B cell (primary cell): ENCODE data around the gene CYP26A1. TPM values are rescaled to one million over a fixed set of nuclear protein-coding genes. Genes with fewer than 3 reads are reported as not detected.

Experiments
- ATAC-seq: fragments of 200-7000 bp; cut with Tn5 transposase; one replicate; pipeline ENCODE4 v1.10.0; 2021; ENCODE audit warnings: low read depth, mild to moderate bottlenecking, moderate number of reproducible peaks, moderate library complexity
- CTCF ChIA-PET: fragments of 350-600 bp; sonication (Branson Sonifier 250); formaldehyde crosslinking; loops from one replicate; lab custom pipeline; 2021; ENCODE audit warnings: antibody characterized with exemption, inconsistent platforms; lab: Charles Lee
- POLR2A ChIA-PET: fragments of 350-600 bp; sonication (Branson Sonifier 250); formaldehyde crosslinking; loops from one replicate; lab custom pipeline; 2021; ENCODE audit warnings: antibody characterized with exemption; lab: Charles Lee
- DNase-seq: peaks from one replicate; pipeline ENCODE4 v3.0.0; 2013
- H2AFZ ChIP-seq: 2 replicates; pipeline ENCODE4 v1.6.1; 2012; ENCODE audit warnings: mild to moderate bottlenecking, low read depth, low read length; ENCODE audit not compliant: insufficient read depth, poor library complexity, severe bottlenecking
- H3K27ac ChIP-seq, 2 donors: 1 replicate in 1 of 2; 2 replicates in 1 of 2; pipeline ENCODE4 v1.5.1; 2012 to 2013; ENCODE audit warnings: low read length in 2 of 2, mild to moderate bottlenecking in 2 of 2, moderate library complexity in 1 of 2
- H3K27me3 ChIP-seq, 4 experiments: fragments of 200-600 bp in 1 of 4; sonication (generic) in 1 of 4; replicated peaks in 1 of 4; 1 replicate in 2 of 4; 2 replicates in 2 of 4; pipeline versions ENCODE4 v1.6.1 to v1.7.0; 2013 to 2016; ENCODE audit warnings: low read length in 3 of 4, mild to moderate bottlenecking in 2 of 4, mixed read lengths in 1 of 4, moderate library complexity in 1 of 4; ENCODE audit not compliant: insufficient read depth in 4 of 4, control insufficient read depth in 3 of 4; ENCODE audit errors: control extremely low read depth in 1 of 4
- H3K36me3 ChIP-seq, 2 experiments: replicated peaks in 1 of 2; 1 replicate in 1 of 2; 2 replicates in 1 of 2; pipeline versions ENCODE4 v1.6.1 to v1.7.1; 2013; ENCODE audit warnings: low read length in 1 of 2; ENCODE audit not compliant: insufficient read depth in 2 of 2, control insufficient read depth in 1 of 2; ENCODE audit errors: control extremely low read depth in 1 of 2, extremely low read depth in 1 of 2
- H3K4me1 ChIP-seq, 2 donors: fragments of 200-600 bp in 1 of 2; sonication (generic) in 1 of 2; 1 replicate in 1 of 2; 2 replicates in 1 of 2; pipeline versions ENCODE4 v1.5.1 to v1.6.1; 2013 to 2017; ENCODE audit warnings: low read length in 2 of 2; ENCODE audit not compliant: control insufficient read depth in 2 of 2, insufficient read depth in 2 of 2
- H3K4me2 ChIP-seq: replicated peaks from 2 replicates; pipeline ENCODE3; 2012; ENCODE audit warnings: mild to moderate bottlenecking, low read depth, low read length; ENCODE audit not compliant: poor library complexity, severe bottlenecking
- H3K4me3 ChIP-seq, 5 experiments: fragments of 200-600 bp in 1 of 5; sonication (generic) in 1 of 5; 1 replicate in 3 of 5; 2 replicates in 2 of 5; pipeline versions ENCODE4 v1.5.1 to v1.7.0; 2011 to 2016; ENCODE audit warnings: low read length in 4 of 5, mild to moderate bottlenecking in 4 of 5, low read depth in 2 of 5, control low read depth in 1 of 5, moderate library complexity in 1 of 5; ENCODE audit not compliant: insufficient read depth in 1 of 5; ENCODE audit errors: control extremely low read depth in 1 of 5, extremely low read depth in 1 of 5
- H3K79me2 ChIP-seq: fragments of 200-600 bp; sonication (generic); one replicate; pipeline ENCODE4 v1.6.0; 2016; ENCODE audit warnings: low read length; ENCODE audit not compliant: control insufficient read depth, insufficient read depth
- H3K9ac ChIP-seq: fragments of 200-600 bp; sonication (generic); 2 replicates; pipeline ENCODE4 v1.6.1; 2017; ENCODE audit warnings: mild to moderate bottlenecking, low read length, moderate library complexity
- H3K9me3 ChIP-seq, 3 donors: one replicate each; pipeline versions ENCODE4 v1.6.1 to v1.7.1; 2013; ENCODE audit warnings: low read length in 2 of 3; ENCODE audit not compliant: control insufficient read depth in 2 of 3, insufficient read depth in 1 of 3; ENCODE audit errors: control extremely low read depth in 1 of 3
- H4K20me1 ChIP-seq: 2 replicates; pipeline ENCODE4 v1.6.0; 2012; ENCODE audit warnings: mild to moderate bottlenecking, low read length; ENCODE audit not compliant: insufficient read depth, control insufficient read depth, poor library complexity, severe bottlenecking
- H3K27ac Mint-ChIP-seq: one replicate; pipeline ENCODE4 v1.8.0; 2021; ENCODE audit warnings: mixed read lengths
- H3K27me3 Mint-ChIP-seq: one replicate; pipeline ENCODE4 v1.8.0; 2021; ENCODE audit warnings: mixed read lengths
- H3K4me1 Mint-ChIP-seq: one replicate; pipeline ENCODE4 v1.8.0; 2021; ENCODE audit warnings: mixed read lengths
- H3K4me3 Mint-ChIP-seq: one replicate; pipeline ENCODE4 v1.8.0; 2021; ENCODE audit warnings: mixed read lengths
- H3K9me3 Mint-ChIP-seq: one replicate; pipeline ENCODE4 v1.8.0; 2022; ENCODE audit warnings: mixed read lengths; ENCODE audit not compliant: insufficient read depth
- CTCF ChIP-seq: fragments of 200-600 bp; IDR thresholded peaks from one replicate; pipeline ENCODE4 v1.8.0; 2022; ENCODE audit warnings: antibody characterized with exemption, mild to moderate bottlenecking
- EZH2 ChIP-seq: IDR thresholded peaks from 2 replicates; pipeline ENCODE4 v1.6.1; 2012; ENCODE audit warnings: borderline replicate concordance, low read depth, mild to moderate bottlenecking, moderate library complexity, low read length; ENCODE audit not compliant: insufficient read depth, poor library complexity, severe bottlenecking
- WGBS: methylation state at CpG from one replicate; pipeline ENCODE4 v1.1.5; 2013; ENCODE audit warnings: missing lambda C conversion rate; ENCODE audit not compliant: insufficient coverage; 5-methylcytosine and 5-hydroxymethylcytosine counted together
- intact Hi-C: fragments of 100-400 bp; cut with micrococcal nuclease; formaldehyde crosslinking; loops from one replicate; pipeline ENCODE4 v1.10.0; 2022
- polyA plus RNA-seq: library from polyadenylated mRNA; depleted of rRNA; stranded (reverse); fragments of >200 nt; gene quantifications from 2 replicates; pipeline ENCODE4 v1.2.3, GENCODE V29; 2012
- total RNA-seq, 2 donors: library from RNA; stranded (reverse); fragments of 120-200 nt in 1 of 2; gene quantifications; 1 replicate in 1 of 2; 2 replicates in 1 of 2; pipeline versions ENCODE4 v1.2.3 to v1.2.4, GENCODE V29; 2013 to 2022

CYP26A1 gene
- total and polyA plus RNA-seq, 2 donors (not counting 1 experiment from before 2014, with no cell fraction given) = not detected

GRCh38 chr10:93028883-93029282 is 44.8 kb upstream of the CYP26A1 start:
- Histone ChIP-seq H3K27me3 (no peaks in the 10 kb centered on the region), H4K20me1 (no peaks in the 10 kb centered on the region), H3K79me2 (no peaks in the 10 kb centered on the region), H3K9ac (no peak overlapping the region), H3K4me2 (no peak overlapping the region), H3K36me3 (peaks cover 4 to 6% of the 10 kb centered on the region in 2 experiments), H3K4me1 (no peaks in the 10 kb centered on the region), H3K4me3 (no peak overlapping the region), H2AFZ (no peak overlapping the region), H3K27ac (no peak overlapping the region), H3K9me3 (no peaks in the 10 kb centered on the region)
- Mint-ChIP-seq H3K27me3 (no peaks in the 10 kb centered on the region), H3K27ac (no peak overlapping the region), H3K4me1 (no peaks in the 10 kb centered on the region), H3K9me3 (peaks cover 4% of the 10 kb centered on the region), H3K4me3 (no peak overlapping the region)
- ChIA-PET CTCF (no interaction called here), POLR2A (interaction anchor here (0.6 kb wide), 1 partner anchor 1096 kb away, joined by 6 read pairs; no protein-coding TSS in a partner anchor)
- TF ChIP-seq EZH2 (no peak), CTCF (no peak)
- DNase-seq (no peak), ATAC-seq (no peak)
- 100% methylated on average over 1 of the region's 2 CpGs for WGBS
- intact Hi-C loops = no loop called here

- no peaks in the 10 kb centered on the region for H3K79me2 ChIP-seq
- no peak for TF ChIP-seq EZH2
- H3K27me3 ChIP-seq = no peaks in the 10 kb centered on the region
- intact Hi-C loops = no loop called here
- DNase-seq (no peak), ATAC-seq (no peak)
- Mint-ChIP-seq H3K9me3 (peaks cover 4% of the 10 kb centered on the region), H3K27ac (no peak overlapping the region), H3K4me3 (no peak overlapping the region), H3K4me1 (no peaks in the 10 kb centered on the region), H3K27me3 (no peaks in the 10 kb centered on the region)
- H3K27ac ChIP-seq = no peak overlapping the region
- H3K4me3 ChIP-seq = no peak overlapping the region
- POLR2A ChIA-PET = no interaction called here
- no peak overlapping the region for H3K9ac ChIP-seq
- H3K4me1 ChIP-seq = no peaks in the 10 kb centered on the region
- H2AFZ ChIP-seq = no peak overlapping the region
- H3K4me2 ChIP-seq = no peak overlapping the region
- peaks cover 2 to 7% of the 10 kb centered on the region in 2 experiments for H3K36me3 ChIP-seq
- CTCF ChIA-PET = interaction anchor here (1.3 kb wide), 1 partner anchor 25 kb away, joined by 3 read pairs; no protein-coding TSS in a partner anchor
- no peaks in the 10 kb centered on the region for H3K9me3 ChIP-seq
- no peaks in the 10 kb centered on the region for H4K20me1 ChIP-seq
Measured at GRCh38 chr10:93030409-93030808, 43.3 kb upstream of the CYP26A1 start.
